ENCODE data around the gene IKZF5. TPM values are rescaled to one million over a fixed set of nuclear protein-coding genes. Genes with fewer than 3 reads are reported as not detected.

The IKZF5 gene
- total RNA-seq, 1 experiment from 2014 or later = 7.9 TPM

DNA sequence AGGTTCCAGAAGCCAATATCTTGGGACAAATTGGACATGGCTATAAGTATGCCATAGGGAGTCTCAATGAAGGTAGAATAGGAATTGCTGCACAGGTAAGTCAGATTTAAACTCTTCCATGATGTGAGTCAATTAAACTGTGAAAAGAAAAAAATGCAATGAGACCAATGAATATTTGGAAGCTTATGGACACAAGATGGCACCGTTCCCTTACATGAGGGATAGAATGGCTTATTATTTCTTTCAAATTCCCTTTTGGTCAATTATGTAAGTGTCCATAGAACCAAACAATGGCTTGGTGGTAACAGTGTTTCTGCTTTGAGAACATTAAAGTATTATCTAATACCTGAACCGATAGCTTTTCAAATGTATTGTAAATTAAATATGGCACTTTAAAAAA lies 35.8 kb upstream of the IKZF5 start (continued):
- TF ChIP-seq, protein P1, sequence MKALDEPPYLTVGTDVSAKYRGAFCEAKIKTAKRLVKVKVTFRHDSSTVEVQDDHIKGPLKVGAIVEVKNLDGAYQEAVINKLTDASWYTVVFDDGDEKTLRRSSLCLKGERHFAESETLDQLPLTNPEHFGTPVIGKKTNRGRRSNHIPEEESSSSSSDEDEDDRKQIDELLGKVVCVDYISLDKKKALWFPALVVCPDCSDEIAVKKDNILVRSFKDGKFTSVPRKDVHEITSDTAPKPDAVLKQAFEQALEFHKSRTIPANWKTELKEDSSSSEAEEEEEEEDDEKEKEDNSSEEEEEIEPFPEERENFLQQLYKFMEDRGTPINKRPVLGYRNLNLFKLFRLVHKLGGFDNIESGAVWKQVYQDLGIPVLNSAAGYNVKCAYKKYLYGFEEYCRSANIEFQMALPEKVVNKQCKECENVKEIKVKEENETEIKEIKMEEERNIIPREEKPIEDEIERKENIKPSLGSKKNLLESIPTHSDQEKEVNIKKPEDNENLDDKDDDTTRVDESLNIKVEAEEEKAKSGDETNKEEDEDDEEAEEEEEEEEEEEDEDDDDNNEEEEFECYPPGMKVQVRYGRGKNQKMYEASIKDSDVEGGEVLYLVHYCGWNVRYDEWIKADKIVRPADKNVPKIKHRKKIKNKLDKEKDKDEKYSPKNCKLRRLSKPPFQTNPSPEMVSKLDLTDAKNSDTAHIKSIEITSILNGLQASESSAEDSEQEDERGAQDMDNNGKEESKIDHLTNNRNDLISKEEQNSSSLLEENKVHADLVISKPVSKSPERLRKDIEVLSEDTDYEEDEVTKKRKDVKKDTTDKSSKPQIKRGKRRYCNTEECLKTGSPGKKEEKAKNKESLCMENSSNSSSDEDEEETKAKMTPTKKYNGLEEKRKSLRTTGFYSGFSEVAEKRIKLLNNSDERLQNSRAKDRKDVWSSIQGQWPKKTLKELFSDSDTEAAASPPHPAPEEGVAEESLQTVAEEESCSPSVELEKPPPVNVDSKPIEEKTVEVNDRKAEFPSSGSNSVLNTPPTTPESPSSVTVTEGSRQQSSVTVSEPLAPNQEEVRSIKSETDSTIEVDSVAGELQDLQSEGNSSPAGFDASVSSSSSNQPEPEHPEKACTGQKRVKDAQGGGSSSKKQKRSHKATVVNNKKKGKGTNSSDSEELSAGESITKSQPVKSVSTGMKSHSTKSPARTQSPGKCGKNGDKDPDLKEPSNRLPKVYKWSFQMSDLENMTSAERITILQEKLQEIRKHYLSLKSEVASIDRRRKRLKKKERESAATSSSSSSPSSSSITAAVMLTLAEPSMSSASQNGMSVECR (CRISPR knock-in tag; IDR thresholded peaks at IDR 0.05; ENCODE audit: borderline replicate concordance) = no peak
- TF ChIP-seq ELF4 (CRISPR knock-in tag; IDR thresholded peaks at IDR 0.05; ENCODE audit: low read depth) (no peak), ATF1 (CRISPR knock-in tag; IDR thresholded peaks at IDR 0.05) (no peak), HMGA2 (CRISPR knock-in tag; IDR thresholded peaks at IDR 0.05) (no peak), TCF7 (CRISPR knock-in tag; IDR thresholded peaks at IDR 0.05; ENCODE audit: low read depth) (no peak), ZSCAN18 (CRISPR knock-in tag; IDR thresholded peaks at IDR 0.05) (no peak), TEAD4 (CRISPR knock-in tag; IDR thresholded peaks at IDR 0.05) (no peak), ATF3 (CRISPR knock-in tag; conservative IDR thresholded peaks at IDR 0.05) (no peak), ZNF423 (CRISPR knock-in tag; IDR thresholded peaks at IDR 0.05) (no peak), MXD4 (CRISPR knock-in tag; IDR thresholded peaks at IDR 0.05; ENCODE audit: borderline replicate concordance) (no peak), SMAD4 (CRISPR knock-in tag; IDR thresholded peaks at IDR 0.05) (no peak), TP53 (CRISPR knock-in tag; IDR thresholded peaks at IDR 0.05) (no peak)

DNA sequence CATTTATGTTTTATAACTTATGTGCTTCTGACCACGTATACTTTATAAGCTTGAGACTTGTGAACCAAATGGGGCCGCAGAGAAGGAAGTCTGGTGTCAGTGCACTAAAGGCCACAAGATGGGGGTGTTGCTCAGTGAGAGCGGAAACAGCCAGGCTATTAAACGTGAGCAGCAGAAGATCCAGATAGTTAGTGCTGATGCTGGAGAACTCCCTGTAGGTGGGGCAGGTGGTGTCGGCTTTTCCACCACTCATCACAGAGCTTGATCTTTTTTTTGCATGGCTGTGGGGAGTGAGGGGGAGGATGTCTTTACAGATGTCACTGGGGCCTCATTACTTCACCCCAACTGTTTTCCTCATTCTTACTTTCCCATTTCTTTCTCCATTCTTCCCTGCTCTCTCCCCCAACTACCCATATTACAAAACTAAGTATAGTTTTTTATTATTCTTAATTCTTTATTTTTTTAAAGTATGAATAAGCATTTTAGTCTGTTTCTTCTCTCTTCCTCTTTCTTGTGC lies 34.9 kb upstream of the IKZF5 start:
- Mint-ChIP-seq H3K4me3 (no peak overlapping the region), H3K27me3 (ENCODE audit: low read depth) (no peaks in the 10 kb centered on the region), H3K36me3 (no peaks in the 10 kb centered on the region), H3K4me1 (peaks cover 10% of the 10 kb centered on the region), H3K9me3 (no peaks in the 10 kb centered on the region), H3K27ac (no peak overlapping the region)
- peak; percentile 96 for ATAC-seq
- peak; percentile 64 for TF ChIP-seq CTCF (IDR thresholded peaks at IDR 0.05)
- TF ChIP-seq JUN (CRISPR knock-in tag; IDR thresholded peaks at IDR 0.05) = no peak
- CTCF ChIA-PET = interaction anchor here (0.6 to 3.0 kb wide), 62 partner anchors 8 to 613 kb away, joined by 3 to 43 read pairs (median 4); partner anchors contain the start of genes BUB3 and HMX2
- peak; percentile 70 for DNase-seq (ENCODE audit: low spot score)
- POLR2A ChIA-PET = interaction anchor here (1.2 kb wide), 1 partner anchor 74 kb away, joined by 4 read pairs; no protein-coding TSS in a partner anchor

DNA sequence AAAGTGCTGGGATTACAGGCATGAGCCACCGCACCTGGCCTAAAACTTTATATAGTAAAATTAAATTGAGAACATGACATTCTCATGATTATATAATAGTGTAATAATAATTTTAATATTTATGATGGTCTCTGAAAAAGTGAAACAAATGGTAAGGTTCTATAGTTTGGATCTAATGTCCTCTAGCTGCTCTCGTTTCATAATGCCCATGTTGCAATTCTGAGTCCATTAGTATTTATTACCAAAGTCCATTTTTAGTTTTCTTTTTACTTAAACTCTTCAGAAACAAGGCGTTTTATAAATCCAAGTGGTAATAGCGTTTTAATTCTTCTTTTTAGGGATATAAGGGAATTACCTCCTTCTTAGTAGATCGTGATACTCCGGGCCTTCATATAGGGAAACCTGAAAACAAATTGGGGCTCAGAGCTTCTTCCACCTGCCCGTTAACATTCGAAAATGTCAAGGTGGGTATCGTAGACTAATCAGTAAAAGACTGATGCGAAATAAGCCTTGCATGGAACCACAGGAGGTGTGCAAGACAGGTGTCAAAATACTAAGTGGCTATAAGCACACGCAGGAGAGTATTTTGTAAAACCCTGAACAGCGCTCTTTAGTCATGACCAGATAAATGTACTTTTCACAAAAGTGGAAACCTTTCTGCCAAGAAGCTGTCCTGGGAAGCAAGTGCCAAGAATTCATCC lies 34.3 kb upstream of the IKZF5 start:
- Mint-ChIP-seq H3K4me3 (no peak overlapping the region), H3K9me3 (no peaks in the 10 kb centered on the region), H3K36me3 (no peaks in the 10 kb centered on the region), H3K27ac (no peak overlapping the region), H3K4me1 (peaks cover 10% of the 10 kb centered on the region), H3K27me3 (ENCODE audit: low read depth) (no peaks in the 10 kb centered on the region)
- ChIA-PET CTCF (interaction anchor here (0.6 to 3.0 kb wide), 57 partner anchors 9 to 540 kb away, joined by 3 to 43 read pairs (median 4); partner anchors contain the start of genes BUB3 and HMX2), POLR2A (interaction anchor here (0.7 to 1.2 kb wide), 2 partner anchors 75 to 242 kb away, joined by 3 to 4 read pairs; no protein-coding TSS in a partner anchor)
- ATAC-seq = no peak
- no peak for DNase-seq (ENCODE audit: low spot score)
- TF ChIP-seq TEAD4 (CRISPR knock-in tag; IDR thresholded peaks at IDR 0.05) = no peak
- no peak for TF ChIP-seq ZNF671 (CRISPR knock-in tag; IDR thresholded peaks at IDR 0.05)
- TF ChIP-seq MYBL2 (CRISPR knock-in tag; IDR thresholded peaks at IDR 0.05) = no peak
- TF ChIP-seq, protein P2, sequence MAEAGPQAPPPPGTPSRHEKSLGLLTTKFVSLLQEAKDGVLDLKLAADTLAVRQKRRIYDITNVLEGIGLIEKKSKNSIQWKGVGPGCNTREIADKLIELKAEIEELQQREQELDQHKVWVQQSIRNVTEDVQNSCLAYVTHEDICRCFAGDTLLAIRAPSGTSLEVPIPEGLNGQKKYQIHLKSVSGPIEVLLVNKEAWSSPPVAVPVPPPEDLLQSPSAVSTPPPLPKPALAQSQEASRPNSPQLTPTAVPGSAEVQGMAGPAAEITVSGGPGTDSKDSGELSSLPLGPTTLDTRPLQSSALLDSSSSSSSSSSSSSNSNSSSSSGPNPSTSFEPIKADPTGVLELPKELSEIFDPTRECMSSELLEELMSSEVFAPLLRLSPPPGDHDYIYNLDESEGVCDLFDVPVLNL (CRISPR knock-in tag; IDR thresholded peaks at IDR 0.05; ENCODE audit: borderline replicate concordance, low read depth) = no peak
- TF ChIP-seq JAZF1 (CRISPR knock-in tag; IDR thresholded peaks at IDR 0.05) = no peak
- TF ChIP-seq, protein P3, sequence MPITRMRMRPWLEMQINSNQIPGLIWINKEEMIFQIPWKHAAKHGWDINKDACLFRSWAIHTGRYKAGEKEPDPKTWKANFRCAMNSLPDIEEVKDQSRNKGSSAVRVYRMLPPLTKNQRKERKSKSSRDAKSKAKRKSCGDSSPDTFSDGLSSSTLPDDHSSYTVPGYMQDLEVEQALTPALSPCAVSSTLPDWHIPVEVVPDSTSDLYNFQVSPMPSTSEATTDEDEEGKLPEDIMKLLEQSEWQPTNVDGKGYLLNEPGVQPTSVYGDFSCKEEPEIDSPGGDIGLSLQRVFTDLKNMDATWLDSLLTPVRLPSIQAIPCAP (CRISPR knock-in tag; IDR thresholded peaks at IDR 0.05) = no peak
- TF ChIP-seq CDX4 (CRISPR knock-in tag; IDR thresholded peaks at IDR 0.05; ENCODE audit: borderline replicate concordance) = no peak
- no peak for TF ChIP-seq CREM (CRISPR knock-in tag; IDR thresholded peaks at IDR 0.05)
- TF ChIP-seq ATF3 (CRISPR knock-in tag; conservative IDR thresholded peaks at IDR 0.05) = no peak
- no peak for TF ChIP-seq ZNF121 (CRISPR knock-in tag; IDR thresholded peaks at IDR 0.05)
